K562 (cell line): ENCODE results near the gene ANK2. TPM values are rescaled to one million over a fixed set of nuclear protein-coding genes. Genes with fewer than 3 reads are reported as not detected.

Experiments used
- FOXA3 ChIP-seq, 2 experiments: fragments of 450-650 bp in 1 of 2; sonication (generic) in 1 of 2; formaldehyde crosslinking; IDR thresholded peaks in 1 of 2; conservative IDR thresholded peaks in 1 of 2; 2 replicates each; pipeline versions ENCODE4 v1.4.0 to v1.8.0; 2020 to 2022; ENCODE audit warnings: mild to moderate bottlenecking in 2 of 2, missing genetic modification reagents in 1 of 2
- MYNN ChIP-seq, 2 experiments: sonication (generic); formaldehyde crosslinking in 1 of 2; IDR thresholded peaks; 2 replicates each; pipeline versions ENCODE4 v1.5.0 to v1.6.1; 2016 to 2020; ENCODE audit warnings: antibody characterized with exemption in 1 of 2, missing genetic modification reagents in 1 of 2
- RAD21 ChIP-seq, 2 experiments: fragments of 250-450 bp in 1 of 2; fragments of 450-650 bp in 1 of 2; sonication (Bioruptor Pico) in 1 of 2; formaldehyde crosslinking in 1 of 2; IDR thresholded peaks in 1 of 2; conservative IDR thresholded peaks in 1 of 2; 2 replicates each; pipeline versions ENCODE4 v1.4.0 to v1.8.0; 2020 to 2022; ENCODE audit warnings: mild to moderate bottlenecking in 2 of 2, moderate library complexity in 1 of 2
- ZNF124 ChIP-seq: sonication (generic); formaldehyde crosslinking; IDR thresholded peaks from 2 replicates; pipeline ENCODE4 v1.8.1; 2022; ENCODE audit warnings: missing genetic modification reagents
- polyA plus RNA-seq, 8 experiments: library from polyadenylated mRNA; depleted of rRNA in 4 of 8; stranded (reverse) in 5 of 8; unstranded in 3 of 8; fragments of >200 nt; fragmentation: Nextera tagmentation in 2 of 8; fragmentation: Illumina TruSeq in 1 of 8; extraction: Ambion mirVana in 2 of 8; extraction: Trizol in 1 of 8; gene quantifications; 2 replicates each; pipeline versions ENCODE4 v1.2.1 to v1.2.3, GENCODE V29; 2011 to 2014; ENCODE audit warnings: inconsistent platforms in 1 of 8, missing spikeins in 1 of 8
- total RNA-seq, 7 experiments: library from RNA; depleted of rRNA in 6 of 7; stranded (reverse); fragments of >200 nt in 6 of 7; fragmentation: Illumina TruSeq in 2 of 7; extraction: Trizol in 2 of 7; gene quantifications; 2 replicates each; pipeline versions ENCODE4 v1.2.1 to v1.2.3, GENCODE V29; 2011 to 2021; ENCODE audit warnings: low replicate concordance in 1 of 7
- TF ChIP-seq, protein P1 (sequence below): fragments of 200-600 bp; sonication (generic); IDR thresholded peaks from one replicate; pipeline ENCODE4 v1.6.1; 2012; ENCODE audit warnings: mild to moderate bottlenecking, low read depth, low read length, inconsistent platforms
- TF ChIP-seq, protein P2 (sequence below): fragments of 250-450 bp; sonication (Bioruptor Pico); IDR thresholded peaks from 2 replicates; pipeline ENCODE4 v1.8.0; 2022; ENCODE audit warnings: inconsistent platforms, mild to moderate bottlenecking, moderate library complexity, borderline replicate concordance
- TF ChIP-seq, protein P3 (sequence below), 2 experiments: IDR thresholded peaks in 1 of 2; conservative IDR thresholded peaks in 1 of 2; 2 replicates each; pipeline ENCODE4 v1.6.1; 2016; ENCODE audit warnings: low read depth in 2 of 2, mild to moderate bottlenecking in 1 of 2, missing compliant biosample characterization in 1 of 2, missing genetic modification characterization in 1 of 2, moderate library complexity in 1 of 2
- TF ChIP-seq, protein P4 (sequence below): fragments of 450-650 bp; IDR thresholded peaks from 2 replicates; pipeline ENCODE4 v1.6.1; 2018; ENCODE audit warnings: mild to moderate bottlenecking, low read depth; ENCODE audit not compliant: partially characterized antibody

The ANK2 gene
- total and polyA plus RNA-seq, 9 of the 15 experiments (the other 6 are each of a cell fraction or from before 2014, with no cell fraction given): 0.07 to 0.24 TPM; not detected in 7

DNA sequence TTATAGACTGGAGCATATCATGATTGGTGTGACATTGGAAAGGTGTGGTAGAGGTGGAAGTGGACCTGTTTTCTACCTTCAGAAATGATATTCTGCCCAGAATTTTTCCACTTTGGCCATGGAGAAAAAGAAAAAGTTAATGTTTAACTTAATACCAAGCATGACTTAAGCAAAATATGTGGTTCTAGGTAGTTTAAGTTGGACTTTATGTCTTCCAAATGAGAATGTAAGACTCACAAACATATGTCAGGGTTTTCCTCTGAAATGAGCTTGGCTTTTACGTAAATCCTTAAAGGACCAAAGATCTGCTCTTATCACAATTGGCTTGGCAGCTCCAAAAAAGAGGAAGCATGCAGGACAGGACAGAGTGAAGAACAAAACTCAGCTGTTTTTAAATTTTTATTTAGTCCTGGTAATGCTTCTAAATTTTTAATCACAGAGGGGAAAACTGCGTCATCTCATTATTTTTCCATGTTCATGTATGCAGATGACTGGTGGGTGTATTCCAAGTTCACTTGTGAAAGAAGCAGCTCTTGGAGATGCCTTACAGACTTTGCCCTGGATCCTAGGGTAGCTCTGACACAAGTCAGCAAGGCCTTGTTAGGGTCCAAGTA is 98.2 kb downstream of the ANK2 start (continued):
- TF ChIP-seq, protein P1, sequence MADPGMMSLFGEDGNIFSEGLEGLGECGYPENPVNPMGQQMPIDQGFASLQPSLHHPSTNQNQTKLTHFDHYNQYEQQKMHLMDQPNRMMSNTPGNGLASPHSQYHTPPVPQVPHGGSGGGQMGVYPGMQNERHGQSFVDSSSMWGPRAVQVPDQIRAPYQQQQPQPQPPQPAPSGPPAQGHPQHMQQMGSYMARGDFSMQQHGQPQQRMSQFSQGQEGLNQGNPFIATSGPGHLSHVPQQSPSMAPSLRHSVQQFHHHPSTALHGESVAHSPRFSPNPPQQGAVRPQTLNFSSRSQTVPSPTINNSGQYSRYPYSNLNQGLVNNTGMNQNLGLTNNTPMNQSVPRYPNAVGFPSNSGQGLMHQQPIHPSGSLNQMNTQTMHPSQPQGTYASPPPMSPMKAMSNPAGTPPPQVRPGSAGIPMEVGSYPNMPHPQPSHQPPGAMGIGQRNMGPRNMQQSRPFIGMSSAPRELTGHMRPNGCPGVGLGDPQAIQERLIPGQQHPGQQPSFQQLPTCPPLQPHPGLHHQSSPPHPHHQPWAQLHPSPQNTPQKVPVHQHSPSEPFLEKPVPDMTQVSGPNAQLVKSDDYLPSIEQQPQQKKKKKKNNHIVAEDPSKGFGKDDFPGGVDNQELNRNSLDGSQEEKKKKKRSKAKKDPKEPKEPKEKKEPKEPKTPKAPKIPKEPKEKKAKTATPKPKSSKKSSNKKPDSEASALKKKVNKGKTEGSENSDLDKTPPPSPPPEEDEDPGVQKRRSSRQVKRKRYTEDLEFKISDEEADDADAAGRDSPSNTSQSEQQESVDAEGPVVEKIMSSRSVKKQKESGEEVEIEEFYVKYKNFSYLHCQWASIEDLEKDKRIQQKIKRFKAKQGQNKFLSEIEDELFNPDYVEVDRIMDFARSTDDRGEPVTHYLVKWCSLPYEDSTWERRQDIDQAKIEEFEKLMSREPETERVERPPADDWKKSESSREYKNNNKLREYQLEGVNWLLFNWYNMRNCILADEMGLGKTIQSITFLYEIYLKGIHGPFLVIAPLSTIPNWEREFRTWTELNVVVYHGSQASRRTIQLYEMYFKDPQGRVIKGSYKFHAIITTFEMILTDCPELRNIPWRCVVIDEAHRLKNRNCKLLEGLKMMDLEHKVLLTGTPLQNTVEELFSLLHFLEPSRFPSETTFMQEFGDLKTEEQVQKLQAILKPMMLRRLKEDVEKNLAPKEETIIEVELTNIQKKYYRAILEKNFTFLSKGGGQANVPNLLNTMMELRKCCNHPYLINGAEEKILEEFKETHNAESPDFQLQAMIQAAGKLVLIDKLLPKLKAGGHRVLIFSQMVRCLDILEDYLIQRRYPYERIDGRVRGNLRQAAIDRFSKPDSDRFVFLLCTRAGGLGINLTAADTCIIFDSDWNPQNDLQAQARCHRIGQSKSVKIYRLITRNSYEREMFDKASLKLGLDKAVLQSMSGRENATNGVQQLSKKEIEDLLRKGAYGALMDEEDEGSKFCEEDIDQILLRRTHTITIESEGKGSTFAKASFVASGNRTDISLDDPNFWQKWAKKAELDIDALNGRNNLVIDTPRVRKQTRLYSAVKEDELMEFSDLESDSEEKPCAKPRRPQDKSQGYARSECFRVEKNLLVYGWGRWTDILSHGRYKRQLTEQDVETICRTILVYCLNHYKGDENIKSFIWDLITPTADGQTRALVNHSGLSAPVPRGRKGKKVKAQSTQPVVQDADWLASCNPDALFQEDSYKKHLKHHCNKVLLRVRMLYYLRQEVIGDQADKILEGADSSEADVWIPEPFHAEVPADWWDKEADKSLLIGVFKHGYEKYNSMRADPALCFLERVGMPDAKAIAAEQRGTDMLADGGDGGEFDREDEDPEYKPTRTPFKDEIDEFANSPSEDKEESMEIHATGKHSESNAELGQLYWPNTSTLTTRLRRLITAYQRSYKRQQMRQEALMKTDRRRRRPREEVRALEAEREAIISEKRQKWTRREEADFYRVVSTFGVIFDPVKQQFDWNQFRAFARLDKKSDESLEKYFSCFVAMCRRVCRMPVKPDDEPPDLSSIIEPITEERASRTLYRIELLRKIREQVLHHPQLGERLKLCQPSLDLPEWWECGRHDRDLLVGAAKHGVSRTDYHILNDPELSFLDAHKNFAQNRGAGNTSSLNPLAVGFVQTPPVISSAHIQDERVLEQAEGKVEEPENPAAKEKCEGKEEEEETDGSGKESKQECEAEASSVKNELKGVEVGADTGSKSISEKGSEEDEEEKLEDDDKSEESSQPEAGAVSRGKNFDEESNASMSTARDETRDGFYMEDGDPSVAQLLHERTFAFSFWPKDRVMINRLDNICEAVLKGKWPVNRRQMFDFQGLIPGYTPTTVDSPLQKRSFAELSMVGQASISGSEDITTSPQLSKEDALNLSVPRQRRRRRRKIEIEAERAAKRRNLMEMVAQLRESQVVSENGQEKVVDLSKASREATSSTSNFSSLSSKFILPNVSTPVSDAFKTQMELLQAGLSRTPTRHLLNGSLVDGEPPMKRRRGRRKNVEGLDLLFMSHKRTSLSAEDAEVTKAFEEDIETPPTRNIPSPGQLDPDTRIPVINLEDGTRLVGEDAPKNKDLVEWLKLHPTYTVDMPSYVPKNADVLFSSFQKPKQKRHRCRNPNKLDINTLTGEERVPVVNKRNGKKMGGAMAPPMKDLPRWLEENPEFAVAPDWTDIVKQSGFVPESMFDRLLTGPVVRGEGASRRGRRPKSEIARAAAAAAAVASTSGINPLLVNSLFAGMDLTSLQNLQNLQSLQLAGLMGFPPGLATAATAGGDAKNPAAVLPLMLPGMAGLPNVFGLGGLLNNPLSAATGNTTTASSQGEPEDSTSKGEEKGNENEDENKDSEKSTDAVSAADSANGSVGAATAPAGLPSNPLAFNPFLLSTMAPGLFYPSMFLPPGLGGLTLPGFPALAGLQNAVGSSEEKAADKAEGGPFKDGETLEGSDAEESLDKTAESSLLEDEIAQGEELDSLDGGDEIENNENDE: no peak
- TF ChIP-seq ZNF124 (CRISPR knock-in tag) (no peak), RAD21 (CRISPR knock-in tag; conservative IDR thresholded peaks at IDR 0.05 in 1 of 2, IDR thresholded peaks at IDR 0.05 in 1 of 2) (no peak), FOXA3 (CRISPR knock-in tag; conservative IDR thresholded peaks at IDR 0.05 in 1 of 2, IDR thresholded peaks at IDR 0.05 in 1 of 2) (no peak), MYNN (IDR thresholded peaks at IDR 0.05) (no peak), MYNN (CRISPR knock-in tag; IDR thresholded peaks at IDR 0.05) (no peak)
- TF ChIP-seq, protein P2, sequence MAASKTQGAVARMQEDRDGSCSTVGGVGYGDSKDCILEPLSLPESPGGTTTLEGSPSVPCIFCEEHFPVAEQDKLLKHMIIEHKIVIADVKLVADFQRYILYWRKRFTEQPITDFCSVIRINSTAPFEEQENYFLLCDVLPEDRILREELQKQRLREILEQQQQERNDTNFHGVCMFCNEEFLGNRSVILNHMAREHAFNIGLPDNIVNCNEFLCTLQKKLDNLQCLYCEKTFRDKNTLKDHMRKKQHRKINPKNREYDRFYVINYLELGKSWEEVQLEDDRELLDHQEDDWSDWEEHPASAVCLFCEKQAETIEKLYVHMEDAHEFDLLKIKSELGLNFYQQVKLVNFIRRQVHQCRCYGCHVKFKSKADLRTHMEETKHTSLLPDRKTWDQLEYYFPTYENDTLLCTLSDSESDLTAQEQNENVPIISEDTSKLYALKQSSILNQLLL: no peak
- TF ChIP-seq, protein P3, sequence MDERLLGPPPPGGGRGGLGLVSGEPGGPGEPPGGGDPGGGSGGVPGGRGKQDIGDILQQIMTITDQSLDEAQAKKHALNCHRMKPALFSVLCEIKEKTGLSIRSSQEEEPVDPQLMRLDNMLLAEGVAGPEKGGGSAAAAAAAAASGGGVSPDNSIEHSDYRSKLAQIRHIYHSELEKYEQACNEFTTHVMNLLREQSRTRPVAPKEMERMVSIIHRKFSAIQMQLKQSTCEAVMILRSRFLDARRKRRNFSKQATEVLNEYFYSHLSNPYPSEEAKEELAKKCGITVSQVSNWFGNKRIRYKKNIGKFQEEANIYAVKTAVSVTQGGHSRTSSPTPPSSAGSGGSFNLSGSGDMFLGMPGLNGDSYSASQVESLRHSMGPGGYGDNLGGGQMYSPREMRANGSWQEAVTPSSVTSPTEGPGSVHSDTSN (CRISPR knock-in tag; IDR thresholded peaks at IDR 0.05; ENCODE audit: low read depth): no peak
- TF ChIP-seq, protein P3 (tag; conservative IDR thresholded peaks at IDR 0.05; ENCODE audit: low read depth): no peak
- TF ChIP-seq, protein P4, sequence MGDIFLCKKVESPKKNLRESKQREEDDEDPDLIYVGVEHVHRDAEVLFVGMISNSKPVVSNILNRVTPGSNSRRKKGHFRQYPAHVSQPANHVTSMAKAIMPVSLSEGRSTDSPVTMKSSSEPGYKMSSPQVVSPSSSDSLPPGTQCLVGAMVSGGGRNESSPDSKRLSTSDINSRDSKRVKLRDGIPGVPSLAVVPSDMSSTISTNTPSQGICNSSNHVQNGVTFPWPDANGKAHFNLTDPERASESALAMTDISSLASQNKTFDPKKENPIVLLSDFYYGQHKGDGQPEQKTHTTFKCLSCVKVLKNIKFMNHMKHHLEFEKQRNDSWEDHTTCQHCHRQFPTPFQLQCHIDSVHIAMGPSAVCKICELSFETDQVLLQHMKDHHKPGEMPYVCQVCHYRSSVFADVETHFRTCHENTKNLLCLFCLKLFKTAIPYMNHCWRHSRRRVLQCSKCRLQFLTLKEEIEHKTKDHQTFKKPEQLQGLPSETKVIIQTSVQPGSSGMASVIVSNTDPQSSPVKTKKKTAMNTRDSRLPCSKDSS: no peak
